ENCODE results near the gene ADGRA3. TPM values are rescaled to one million over a fixed set of nuclear protein-coding genes. Genes with fewer than 3 reads are reported as not detected.

ADGRA3 gene
- total RNA-seq, 2 experiments from 2014 or later = not detected

DNA sequence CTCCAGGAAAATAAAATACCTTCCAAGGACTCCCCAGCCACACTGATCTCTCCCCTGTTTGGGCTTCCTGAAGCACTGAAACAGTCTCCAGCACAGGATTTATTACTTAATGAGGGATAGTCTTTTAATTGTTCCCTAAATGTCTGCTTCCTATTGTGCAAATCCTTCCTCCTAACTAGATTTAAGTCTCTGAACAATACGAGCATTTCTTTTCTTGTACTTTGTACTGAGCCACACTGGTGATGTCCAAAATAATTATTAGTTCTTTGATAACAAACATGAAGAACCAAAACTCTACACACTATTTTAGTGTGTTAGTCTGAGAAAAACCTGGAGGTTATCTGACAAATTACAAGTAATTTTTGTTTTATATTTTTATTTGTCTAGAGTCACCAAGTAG is 5.1 kb downstream of the ADGRA3 start:
- DNase-seq (ENCODE audit: low spot score) = no peak
- no peak overlapping the region for H3K4me3 ChIP-seq (ENCODE audit: low read depth, low read length, poor library complexity, severe bottlenecking)
- H3K27ac ChIP-seq (ENCODE audit: low read depth, low read length, poor library complexity, severe bottlenecking) = no peak overlapping the region
- no peaks in the 10 kb centered on the region for H3K9me3 ChIP-seq (ENCODE audit: low read length)
- ChIA-PET POLR2A (no interaction called here), CTCF (ENCODE audit: unreplicated experiment) (no interaction called here)
- H3K9me2 ChIP-seq (ENCODE audit: insufficient read depth, low read length) = no peaks in the 10 kb centered on the region
- H2AFZ ChIP-seq (ENCODE audit: low read length) = no peak overlapping the region
- BruUV-seq (replicated peaks) = no TSS peak
- no peaks in the 10 kb centered on the region for H3K4me1 ChIP-seq (ENCODE audit: insufficient read depth, low read length, poor library complexity, severe bottlenecking)
- H3K36me3 ChIP-seq (ENCODE audit: insufficient read depth, low read length) = no peaks in the 10 kb centered on the region
- TF ChIP-seq, protein P1, sequence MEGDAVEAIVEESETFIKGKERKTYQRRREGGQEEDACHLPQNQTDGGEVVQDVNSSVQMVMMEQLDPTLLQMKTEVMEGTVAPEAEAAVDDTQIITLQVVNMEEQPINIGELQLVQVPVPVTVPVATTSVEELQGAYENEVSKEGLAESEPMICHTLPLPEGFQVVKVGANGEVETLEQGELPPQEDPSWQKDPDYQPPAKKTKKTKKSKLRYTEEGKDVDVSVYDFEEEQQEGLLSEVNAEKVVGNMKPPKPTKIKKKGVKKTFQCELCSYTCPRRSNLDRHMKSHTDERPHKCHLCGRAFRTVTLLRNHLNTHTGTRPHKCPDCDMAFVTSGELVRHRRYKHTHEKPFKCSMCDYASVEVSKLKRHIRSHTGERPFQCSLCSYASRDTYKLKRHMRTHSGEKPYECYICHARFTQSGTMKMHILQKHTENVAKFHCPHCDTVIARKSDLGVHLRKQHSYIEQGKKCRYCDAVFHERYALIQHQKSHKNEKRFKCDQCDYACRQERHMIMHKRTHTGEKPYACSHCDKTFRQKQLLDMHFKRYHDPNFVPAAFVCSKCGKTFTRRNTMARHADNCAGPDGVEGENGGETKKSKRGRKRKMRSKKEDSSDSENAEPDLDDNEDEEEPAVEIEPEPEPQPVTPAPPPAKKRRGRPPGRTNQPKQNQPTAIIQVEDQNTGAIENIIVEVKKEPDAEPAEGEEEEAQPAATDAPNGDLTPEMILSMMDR (conservative IDR thresholded peaks at IDR 0.05; ENCODE audit: low read length) = no peak
- TF ChIP-seq EZH2phosphoT487 (IDR thresholded peaks at IDR 0.05; ENCODE audit: borderline replicate concordance, low read depth, low read length) = no peak
- no peaks in the 10 kb centered on the region for H3K79me2 ChIP-seq (ENCODE audit: insufficient read depth, low read depth, low read length)
- no peaks in the 10 kb centered on the region for H4K20me1 ChIP-seq (ENCODE audit: insufficient read depth, low read length)
- intact Hi-C loops (cut with micrococcal nuclease; ENCODE audit: unreplicated experiment) = no loop called here
- no peak overlapping the region for H3K4me2 ChIP-seq (ENCODE audit: low read length)

DNA sequence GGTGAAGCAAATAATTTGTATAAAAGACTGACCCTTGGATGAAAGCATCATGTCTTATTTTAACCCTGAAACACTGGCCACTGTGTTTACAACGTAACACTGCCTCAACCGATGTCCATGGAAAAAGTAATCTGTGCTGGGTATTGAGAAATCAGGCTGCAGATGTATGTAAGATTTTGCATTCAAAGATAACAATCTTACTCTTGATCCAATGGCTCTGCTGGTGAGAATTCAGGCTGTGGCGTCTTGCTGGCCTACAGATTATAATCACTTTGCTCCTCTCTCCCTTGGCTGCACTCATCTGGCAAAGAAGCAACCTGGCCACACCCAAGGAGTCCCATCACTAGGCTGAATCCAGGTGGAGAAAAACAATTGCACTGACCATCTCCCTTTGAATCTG is 7.5 kb downstream of the ADGRA3 start:
- ChIA-PET CTCF (ENCODE audit: unreplicated experiment) (no interaction called here), POLR2A (no interaction called here)
- H3K9me3 ChIP-seq (ENCODE audit: low read length) = no peaks in the 10 kb centered on the region
- no peaks in the 10 kb centered on the region for H3K36me3 ChIP-seq (ENCODE audit: insufficient read depth, low read length)
- H3K79me2 ChIP-seq (ENCODE audit: insufficient read depth, low read depth, low read length) = no peaks in the 10 kb centered on the region
- no peak for TF ChIP-seq EZH2phosphoT487 (IDR thresholded peaks at IDR 0.05; ENCODE audit: borderline replicate concordance, low read depth, low read length)
- TF ChIP-seq, protein P1 (conservative IDR thresholded peaks at IDR 0.05; ENCODE audit: low read length) = no peak
- no peaks in the 10 kb centered on the region for H3K4me1 ChIP-seq (ENCODE audit: insufficient read depth, low read length, poor library complexity, severe bottlenecking)
- intact Hi-C loops (cut with micrococcal nuclease; ENCODE audit: unreplicated experiment) = no loop called here
- BruUV-seq (replicated peaks) = no TSS peak
- H3K4me2 ChIP-seq (ENCODE audit: low read length) = no peak overlapping the region
- no peak overlapping the region for H2AFZ ChIP-seq (ENCODE audit: low read length)
- no peak for DNase-seq (ENCODE audit: low spot score)
- H3K9me2 ChIP-seq (ENCODE audit: insufficient read depth, low read length) = no peaks in the 10 kb centered on the region
- H4K20me1 ChIP-seq (ENCODE audit: insufficient read depth, low read length) = no peaks in the 10 kb centered on the region
- no peak overlapping the region for H3K4me3 ChIP-seq (ENCODE audit: low read depth, low read length, poor library complexity, severe bottlenecking)
- H3K27ac ChIP-seq (ENCODE audit: low read depth, low read length, poor library complexity, severe bottlenecking) = no peak overlapping the region

DNA sequence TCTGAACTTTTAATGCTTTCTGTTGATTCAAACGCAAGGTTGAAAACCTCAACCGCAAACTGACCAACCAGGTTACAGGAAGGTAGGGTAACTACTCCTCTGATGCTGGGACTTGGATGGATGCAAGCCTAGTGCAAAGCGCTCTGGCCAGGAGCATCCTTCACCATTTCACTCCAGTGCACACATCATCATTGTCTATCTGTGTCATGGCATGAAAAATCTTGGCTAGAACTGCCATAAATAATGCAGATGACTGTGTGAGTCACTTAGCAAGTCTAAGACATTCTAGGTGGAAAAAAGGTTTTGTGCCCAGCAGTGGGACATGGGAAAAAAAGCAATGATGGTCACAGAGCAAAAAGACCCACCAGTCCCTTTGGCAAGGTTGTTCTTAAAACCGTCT is 10.9 kb downstream of the ADGRA3 start:
- no peak overlapping the region for H3K4me2 ChIP-seq (ENCODE audit: low read length)
- H3K27ac ChIP-seq (ENCODE audit: low read depth, low read length, poor library complexity, severe bottlenecking) = no peak overlapping the region
- ChIA-PET CTCF (ENCODE audit: unreplicated experiment) (no interaction called here), POLR2A (no interaction called here)
- intact Hi-C loops (cut with micrococcal nuclease; ENCODE audit: unreplicated experiment) = no loop called here
- H2AFZ ChIP-seq (ENCODE audit: low read length) = no peak overlapping the region
- H3K4me1 ChIP-seq (ENCODE audit: insufficient read depth, low read length, poor library complexity, severe bottlenecking) = no peaks in the 10 kb centered on the region
- TF ChIP-seq, protein P1 (conservative IDR thresholded peaks at IDR 0.05; ENCODE audit: low read length) = no peak
- TF ChIP-seq EZH2phosphoT487 (IDR thresholded peaks at IDR 0.05; ENCODE audit: borderline replicate concordance, low read depth, low read length) = no peak
- no peak overlapping the region for H3K4me3 ChIP-seq (ENCODE audit: low read depth, low read length, poor library complexity, severe bottlenecking)
- no peaks in the 10 kb centered on the region for H3K9me3 ChIP-seq (ENCODE audit: low read length)
- no peaks in the 10 kb centered on the region for H3K9me2 ChIP-seq (ENCODE audit: insufficient read depth, low read length)
- H4K20me1 ChIP-seq (ENCODE audit: insufficient read depth, low read length) = no peaks in the 10 kb centered on the region
- H3K79me2 ChIP-seq (ENCODE audit: insufficient read depth, low read depth, low read length) = no peaks in the 10 kb centered on the region
- no TSS peak for BruUV-seq (replicated peaks)
- no peaks in the 10 kb centered on the region for H3K36me3 ChIP-seq (ENCODE audit: insufficient read depth, low read length)
- DNase-seq (ENCODE audit: low spot score) = no peak

Data from OCI-LY7 (cell line).